ENCODE results near the gene ANKAR.
"Not testable (repeated sequence)": the region's sequence is repeated elsewhere in the genome, so short reads cannot be mapped to it uniquely, and the experiment has no call there.

Gene ANKAR

DNA sequence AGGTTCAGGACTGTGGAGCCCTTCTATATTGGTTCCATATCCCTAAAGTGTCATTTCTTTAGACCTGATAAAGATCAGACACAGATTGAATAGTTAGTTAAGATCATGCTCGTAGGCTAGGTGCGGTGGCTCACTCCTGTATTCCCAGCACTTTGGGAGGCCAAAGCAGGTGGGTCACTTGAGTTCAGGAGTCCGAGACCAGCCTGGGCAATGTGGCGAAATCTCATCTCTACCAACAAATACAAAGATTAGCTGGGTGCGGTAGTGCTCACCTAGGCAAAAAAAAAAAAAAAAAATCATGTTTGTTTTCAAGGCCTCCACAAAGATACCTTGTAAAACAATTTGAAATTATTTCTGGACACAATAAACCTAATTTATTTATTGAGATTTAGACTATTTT is 4.6 kb upstream of the ANKAR start:
- Histone ChIP-seq H3K36me3 (ENCODE audit: insufficient read depth, low read length) (peaks cover 73% of the 10 kb centered on the region), H2AFZ (ENCODE audit: low read depth, low read length) (no peak overlapping the region), H3K9me3 (ENCODE audit: low read length) (no peaks in the 10 kb centered on the region), H3K4me1 (ENCODE audit: insufficient read depth, low read length) (no peaks in the 10 kb centered on the region), H3K27me3 (ENCODE audit: insufficient read depth, low read length) (no peaks in the 10 kb centered on the region), H3K4me3 (ENCODE audit: low read length) (no peak overlapping the region)

DNA sequence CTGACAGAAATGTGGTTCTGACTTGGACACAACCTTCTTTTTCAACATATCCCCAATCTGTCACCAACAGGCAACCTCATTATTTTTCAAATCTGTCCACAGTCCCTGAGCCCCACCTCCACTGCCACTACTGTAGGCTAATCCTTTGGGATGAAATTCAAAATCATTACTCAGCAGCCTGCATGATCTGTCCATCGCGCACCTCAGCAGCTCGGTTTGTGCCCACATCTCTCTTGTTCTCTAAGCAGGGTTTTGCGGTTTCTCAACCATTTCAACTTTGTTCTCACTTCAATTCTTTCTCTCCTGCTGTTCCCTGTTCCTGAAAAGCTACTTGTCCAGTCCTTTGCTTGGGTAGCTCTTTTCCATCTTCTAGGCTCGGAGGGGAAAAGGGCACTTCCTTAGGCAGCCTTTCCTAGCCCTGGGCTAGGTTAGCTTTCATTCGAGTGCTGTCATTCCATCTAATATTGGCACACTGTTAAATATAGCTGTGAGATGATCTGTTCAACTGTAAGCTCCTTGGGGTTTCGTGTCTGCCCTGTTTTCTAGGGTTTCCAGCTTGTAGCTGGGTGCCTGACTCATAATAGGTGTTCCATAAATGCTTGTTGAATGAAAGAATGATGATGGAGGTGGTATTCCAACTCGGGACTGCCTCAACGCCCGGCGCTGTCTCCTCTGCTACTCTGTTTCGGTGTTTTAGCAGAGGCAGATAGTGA is 653 bp upstream of the ANKAR start:
- peaks cover 5% of the 10 kb centered on the region for H3K9me3 ChIP-seq (ENCODE audit: low read length)

DNA sequence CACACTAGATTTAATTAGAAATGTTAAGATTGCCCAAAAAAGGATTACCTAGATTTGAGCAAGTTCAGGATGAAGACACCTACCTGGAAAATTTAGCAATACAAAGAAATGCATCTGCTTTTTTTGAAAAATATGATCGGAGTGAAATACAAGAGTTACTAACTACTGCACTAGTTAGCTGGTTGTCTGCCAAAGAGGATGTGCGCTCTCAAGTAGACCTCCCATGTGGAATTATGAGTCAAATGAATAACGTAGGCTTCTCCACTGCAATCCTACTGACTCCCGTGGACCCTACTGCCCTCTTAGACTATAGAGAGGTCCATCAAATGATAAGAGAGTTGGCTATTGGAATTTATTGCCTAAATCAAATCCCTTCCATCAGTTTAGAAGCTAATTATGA is 2.0 kb downstream of the ANKAR start:
- Histone ChIP-seq H3K4me1 (ENCODE audit: insufficient read depth, low read length) (no peaks in the 10 kb centered on the region), H3K9me3 (ENCODE audit: low read length) (peaks cover 7% of the 10 kb centered on the region), H3K27me3 (ENCODE audit: insufficient read depth, low read length) (no peaks in the 10 kb centered on the region), H2AFZ (ENCODE audit: low read depth, low read length) (no peak overlapping the region), H3K36me3 (ENCODE audit: insufficient read depth, low read length) (peaks cover 29% of the 10 kb centered on the region), H3K4me3 (ENCODE audit: low read length) (no peak overlapping the region)

More for the DNA sequence above, 653 bp upstream of the ANKAR start:
- Histone ChIP-seq H3K4me3 (ENCODE audit: low read length) (no peak overlapping the region), H3K27me3 (ENCODE audit: insufficient read depth, low read length) (no peaks in the 10 kb centered on the region), H3K36me3 (ENCODE audit: insufficient read depth, low read length) (peaks cover 45% of the 10 kb centered on the region), H2AFZ (ENCODE audit: low read depth, low read length) (no peak overlapping the region), H3K4me1 (ENCODE audit: insufficient read depth, low read length) (no peaks in the 10 kb centered on the region)

DNA sequence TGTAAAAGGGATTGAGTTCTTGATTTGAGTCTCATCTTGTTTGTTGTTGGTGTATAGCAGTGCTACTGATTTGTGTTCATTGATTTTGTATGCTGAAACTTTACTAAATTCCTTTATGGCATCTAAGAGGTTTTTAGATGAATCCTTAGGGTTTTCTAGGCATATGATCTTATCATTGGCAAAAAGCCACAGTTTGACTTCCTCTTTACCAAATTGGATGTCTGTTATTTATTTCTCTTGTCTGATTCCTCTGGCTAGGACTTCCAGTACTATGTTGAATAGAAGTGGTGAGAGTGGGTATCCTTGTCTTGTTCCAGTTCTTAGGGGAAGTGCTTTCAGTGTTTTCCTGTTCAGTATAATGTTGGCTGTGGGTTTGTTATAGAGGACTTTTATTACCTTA is 4.8 kb downstream of the ANKAR start:
- Histone ChIP-seq H2AFZ (ENCODE audit: low read depth, low read length) (no peak overlapping the region), H3K4me3 (ENCODE audit: low read length) (no peak overlapping the region), H3K36me3 (ENCODE audit: insufficient read depth, low read length) (peaks cover 14% of the 10 kb centered on the region), H3K27me3 (ENCODE audit: insufficient read depth, low read length) (no peaks in the 10 kb centered on the region), H3K9me3 (ENCODE audit: low read length) (peaks cover 7% of the 10 kb centered on the region), H3K4me1 (ENCODE audit: insufficient read depth, low read length) (no peaks in the 10 kb centered on the region)

- Histone ChIP-seq H3K27me3 (ENCODE audit: insufficient read depth, low read length) (no peaks in the 10 kb centered on the region), H3K9me3 (ENCODE audit: low read length) (peaks cover 7% of the 10 kb centered on the region), H3K4me3 (ENCODE audit: low read length) (no peak overlapping the region), H3K4me1 (ENCODE audit: insufficient read depth, low read length) (no peaks in the 10 kb centered on the region), H3K36me3 (ENCODE audit: insufficient read depth, low read length) (peaks cover 14% of the 10 kb centered on the region), H2AFZ (ENCODE audit: low read depth, low read length) (no peak overlapping the region)
Observed at GRCh38 chr2:189681203-189681602, 6.7 kb downstream of the ANKAR start.

GRCh38 chr2:189681903-189682302 is 7.4 kb downstream of the ANKAR start:
- H3K27me3 ChIP-seq (ENCODE audit: insufficient read depth, low read length) = no peaks in the 10 kb centered on the region
- H3K4me1 ChIP-seq (ENCODE audit: insufficient read depth, low read length) = no peaks in the 10 kb centered on the region
- peaks cover 3% of the 10 kb centered on the region for H3K9me3 ChIP-seq (ENCODE audit: low read length)
- H3K4me3 ChIP-seq (ENCODE audit: low read length) = no peak overlapping the region
- no peak overlapping the region for H2AFZ ChIP-seq (ENCODE audit: low read depth, low read length)
- peaks cover 7% of the 10 kb centered on the region for H3K36me3 ChIP-seq (ENCODE audit: insufficient read depth, low read length)

DNA sequence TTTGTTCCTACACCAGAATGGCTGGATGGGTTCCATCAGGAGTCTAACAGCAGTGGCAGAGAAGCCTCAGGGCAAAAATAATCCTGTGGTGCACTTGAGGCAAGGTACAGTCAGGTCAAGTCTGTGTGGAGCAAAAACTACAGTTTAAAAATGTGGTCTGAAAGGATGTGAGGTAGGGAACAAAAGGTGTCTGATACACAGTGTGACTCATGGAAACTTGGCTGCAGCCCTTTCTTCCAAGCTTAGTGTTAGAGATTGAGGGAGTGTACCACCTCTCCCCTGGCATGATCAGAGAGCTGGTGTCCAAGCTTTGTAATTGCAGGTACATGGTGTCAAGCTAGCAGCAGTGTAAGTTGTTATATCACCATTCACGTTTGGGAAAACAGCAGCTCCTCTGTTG is 8.9 kb downstream of the ANKAR start:
- Histone ChIP-seq H3K27me3 (ENCODE audit: insufficient read depth, low read length) (no peaks in the 10 kb centered on the region), H3K9me3 (ENCODE audit: low read length) (peaks cover 2% of the 10 kb centered on the region), H3K4me1 (ENCODE audit: insufficient read depth, low read length) (no peaks in the 10 kb centered on the region), H3K4me3 (ENCODE audit: low read length) (no peak overlapping the region), H2AFZ (ENCODE audit: low read depth, low read length) (no peak overlapping the region), H3K36me3 (ENCODE audit: insufficient read depth, low read length) (peaks cover 4% of the 10 kb centered on the region)

DNA sequence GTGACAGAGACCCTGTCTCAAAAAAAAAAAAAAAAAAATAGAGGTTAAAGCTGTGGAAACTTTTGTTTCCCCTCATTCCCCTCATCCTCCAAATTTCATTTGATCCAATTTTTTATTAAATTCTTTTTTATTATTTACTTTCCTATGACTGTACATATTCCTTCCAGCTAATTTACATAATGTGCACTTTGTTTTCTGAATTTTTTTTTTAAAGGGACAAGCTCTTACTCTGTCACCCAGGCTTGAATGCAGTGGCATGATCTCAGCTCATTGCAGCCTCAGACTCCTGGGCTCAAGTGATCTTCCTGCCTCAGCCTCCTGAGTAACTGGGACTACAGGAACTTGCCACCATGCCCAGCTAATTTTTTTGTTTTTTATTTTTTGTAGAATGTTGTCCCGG is 10.3 kb downstream of the ANKAR start:
- Histone ChIP-seq H3K4me3 (ENCODE audit: low read length) (no peak overlapping the region), H3K36me3 (ENCODE audit: insufficient read depth, low read length) (peaks cover 7% of the 10 kb centered on the region), H2AFZ (ENCODE audit: low read depth, low read length) (no peak overlapping the region), H3K4me1 (ENCODE audit: insufficient read depth, low read length) (no peaks in the 10 kb centered on the region), H3K9me3 (ENCODE audit: low read length) (peaks cover 2% of the 10 kb centered on the region), H3K27me3 (ENCODE audit: insufficient read depth, low read length) (no peaks in the 10 kb centered on the region)

- Histone ChIP-seq H3K4me3 (ENCODE audit: low read length) (no peak overlapping the region), H3K9me3 (ENCODE audit: low read length) (peaks cover 2% of the 10 kb centered on the region), H2AFZ (ENCODE audit: low read depth, low read length) (no peak overlapping the region)
Observed at GRCh38 chr2:189685540-189686229, 11.2 kb downstream of the ANKAR start.

GRCh38 chr2:189687796-189688195 is 13.3 kb downstream of the ANKAR start:
- not testable (repeated sequence) for H3K27me3 ChIP-seq (ENCODE audit: insufficient read depth, low read length); H3K36me3 ChIP-seq (ENCODE audit: insufficient read depth, low read length); H3K4me3 ChIP-seq (ENCODE audit: low read length); H3K9me3 ChIP-seq (ENCODE audit: low read length); H2AFZ ChIP-seq (ENCODE audit: low read depth, low read length); H3K4me1 ChIP-seq (ENCODE audit: insufficient read depth, low read length)

More at GRCh38 chr2:189685540-189686229, 11.2 kb downstream of the ANKAR start:
- H3K4me1 ChIP-seq (ENCODE audit: insufficient read depth, low read length) = no peaks in the 10 kb centered on the region
- H3K27me3 ChIP-seq (ENCODE audit: insufficient read depth, low read length) = no peaks in the 10 kb centered on the region
- H3K36me3 ChIP-seq (ENCODE audit: insufficient read depth, low read length) = peaks cover 7% of the 10 kb centered on the region

GRCh38 chr2:189696223-189696622 is 21.8 kb downstream of the ANKAR start:
- Histone ChIP-seq H3K4me1 (ENCODE audit: insufficient read depth, low read length) (no peaks in the 10 kb centered on the region), H3K9me3 (ENCODE audit: low read length) (no peaks in the 10 kb centered on the region), H3K4me3 (ENCODE audit: low read length) (no peak overlapping the region), H3K36me3 (ENCODE audit: insufficient read depth, low read length) (no peaks in the 10 kb centered on the region), H3K27me3 (ENCODE audit: insufficient read depth, low read length) (no peaks in the 10 kb centered on the region), H2AFZ (ENCODE audit: low read depth, low read length) (no peak overlapping the region)

DNA sequence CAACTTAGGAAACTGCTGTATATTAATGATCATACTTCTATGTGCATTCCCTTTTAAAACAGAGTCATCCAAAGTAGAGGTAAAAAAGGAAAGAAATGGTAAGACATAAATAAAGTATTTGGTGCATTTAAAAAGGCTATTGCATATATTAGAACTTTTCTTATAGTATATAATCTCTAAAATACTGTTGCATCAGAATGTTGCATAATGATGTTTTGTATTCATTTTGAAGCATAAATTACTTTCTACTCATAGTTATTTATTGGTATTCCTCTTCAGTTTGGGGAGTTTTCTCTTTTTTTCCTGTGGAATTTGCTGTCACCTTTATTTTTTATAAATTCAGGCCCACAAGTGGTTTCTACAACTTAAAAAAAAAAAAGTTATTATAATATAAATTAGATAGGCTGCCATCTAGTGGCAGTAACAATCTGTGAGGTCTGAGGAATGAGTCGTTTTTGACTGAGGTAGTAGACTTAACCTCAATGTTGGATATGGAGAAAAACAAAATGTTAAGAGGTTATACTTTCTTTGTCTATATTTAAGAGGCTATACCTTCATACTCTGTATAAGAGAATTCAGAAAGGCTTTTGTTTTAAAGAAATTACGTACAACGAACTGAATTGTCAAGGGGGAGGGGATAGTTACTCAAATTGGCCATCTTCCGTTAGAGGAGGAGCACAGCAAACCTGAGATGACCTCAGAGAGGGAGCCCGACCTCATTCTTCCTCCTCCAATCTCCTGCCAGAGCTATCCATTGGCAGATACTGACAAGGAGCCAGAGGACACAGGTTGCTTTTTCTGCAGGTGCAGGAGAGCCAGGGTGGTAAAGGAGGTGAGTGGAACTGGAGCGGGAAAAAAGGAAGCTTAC is 23.8 kb downstream of the ANKAR start:
- Histone ChIP-seq H3K9me3 (ENCODE audit: low read length) (no peaks in the 10 kb centered on the region), H2AFZ (ENCODE audit: low read depth, low read length) (no peak overlapping the region), H3K27me3 (ENCODE audit: insufficient read depth, low read length) (no peaks in the 10 kb centered on the region), H3K36me3 (ENCODE audit: insufficient read depth, low read length) (no peaks in the 10 kb centered on the region), H3K4me1 (ENCODE audit: insufficient read depth, low read length) (no peaks in the 10 kb centered on the region), H3K4me3 (ENCODE audit: low read length) (no peak overlapping the region)

- no peaks in the 10 kb centered on the region for H3K9me3 ChIP-seq (ENCODE audit: low read length)
- no peaks in the 10 kb centered on the region for H3K36me3 ChIP-seq (ENCODE audit: insufficient read depth, low read length)
- no peak overlapping the region for H3K4me3 ChIP-seq (ENCODE audit: low read length)
- H2AFZ ChIP-seq (ENCODE audit: low read depth, low read length) = no peak overlapping the region
- H3K27me3 ChIP-seq (ENCODE audit: insufficient read depth, low read length) = no peaks in the 10 kb centered on the region
- H3K4me1 ChIP-seq (ENCODE audit: insufficient read depth, low read length) = no peaks in the 10 kb centered on the region
Observed at GRCh38 chr2:189700681-189701080, 26.2 kb downstream of the ANKAR start.
